Activated naive CD4-positive, alpha-beta T cell treated with anti-CD3 and anti-CD28 coated beads, Interleukin-2, amount 50 U/mL, for 16 hours (primary cell): ENCODE results near the gene IQSEC1.
"Not testable (repeated sequence)": the region's sequence is repeated elsewhere in the genome, so short reads cannot be mapped to it uniquely, and the experiment has no call there.

Source experiments
- DNase-seq: peaks from one replicate; pipeline ENCODE4 v3.0.0-alpha.2; 2020

IQSEC1 gene

GRCh38 chr3:12856626-12857025 is 216.6 kb downstream of the IQSEC1 start:
- DNase-seq = no peak

GRCh38 chr3:12854565-12854964 is 218.7 kb downstream of the IQSEC1 start:
- no peak for DNase-seq

GRCh38 chr3:12853847-12854246 is 219.4 kb downstream of the IQSEC1 start:
- DNase-seq = not testable (repeated sequence)

- no peak for DNase-seq
Observed at GRCh38 chr3:12852201-12852600, 221.0 kb downstream of the IQSEC1 start.
